HepG2 (cell line): ENCODE measurements around the gene RMI2.

Source experiments
- HMG20B ChIP-seq: conservative IDR thresholded peaks from 2 replicates; pipeline ENCODE4 v1.6.1; 2016; ENCODE audit warnings: missing genetic modification reagents, missing compliant biosample characterization
- POLR2A ChIP-seq, 2 experiments: IDR thresholded peaks; 2 replicates each; pipeline ENCODE4 v1.6.1; 2011; ENCODE audit warnings: low read depth in 2 of 2, low read length in 2 of 2, mild to moderate bottlenecking in 1 of 2, moderate library complexity in 1 of 2; ENCODE audit not compliant: insufficient read depth in 1 of 2

DNA sequence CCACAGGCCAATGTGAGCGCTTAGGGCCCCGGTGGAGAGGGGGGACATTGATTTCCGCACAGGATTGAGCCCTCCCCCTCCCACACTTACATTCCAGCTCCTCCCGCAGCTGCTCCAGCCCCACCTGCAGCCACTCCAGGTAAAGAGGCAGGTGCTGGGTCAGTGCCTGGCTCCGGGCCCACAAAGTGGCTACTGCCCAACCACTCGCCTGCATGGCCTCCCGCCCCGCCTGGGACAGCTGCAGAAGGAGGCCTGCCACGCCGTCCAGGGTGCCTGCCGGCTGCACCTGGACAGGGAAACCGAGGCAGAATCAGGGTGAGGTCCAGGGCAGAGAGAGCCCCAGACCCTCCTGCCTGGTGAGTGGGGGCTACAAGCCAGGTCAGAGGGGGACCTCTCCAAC is 46.3 kb downstream of the RMI2 start:
- TF ChIP-seq HMG20B (CRISPR knock-in tag) (no peak), POLR2A (IDR thresholded peaks at IDR 0.05; ENCODE audit: insufficient read depth in 1 of 2, low read depth in 2 of 2, low read length in 2 of 2) (no peak)
